ENCODE data around the gene GARNL3. TPM values are rescaled to one million over a fixed set of nuclear protein-coding genes. Genes with fewer than 3 reads are reported as not detected.

GARNL3 gene
- total and polyA plus RNA-seq, 9 donors: 14.2 to 23.0 (median 18.3) TPM

GRCh38 chr9:127382541-127382940 is 118.0 kb downstream of the GARNL3 start:
- Histone ChIP-seq H3K36me3 (ENCODE audit: control insufficient read depth, insufficient read depth, low read length) (no peaks in the 10 kb centered on the region), H3K9me3 (replicated peaks; ENCODE audit: control insufficient read depth, low read depth, low read length) (no peaks in the 10 kb centered on the region), H3K27ac (ENCODE audit: low read length) (no peak overlapping the region), H3K4me3 (ENCODE audit: low read length) (no peak overlapping the region), H3K4me1 (ENCODE audit: control insufficient read depth, insufficient read depth, low read length) (no peaks in the 10 kb centered on the region), H3K27me3 (ENCODE audit: control insufficient read depth, insufficient read depth, low read length) (no peaks in the 10 kb centered on the region)
- WGBS (ENCODE audit: insufficient coverage): 67% methylated on average over 1 of the region's 2 CpGs
- DNase-seq: no peak

- Histone ChIP-seq H3K4me3 (ENCODE audit: low read length) (no peak overlapping the region), H3K9me3 (replicated peaks; ENCODE audit: control insufficient read depth, low read depth, low read length) (no peaks in the 10 kb centered on the region), H3K27ac (ENCODE audit: low read length) (no peak overlapping the region), H3K27me3 (ENCODE audit: control insufficient read depth, insufficient read depth, low read length) (no peaks in the 10 kb centered on the region), H3K4me1 (ENCODE audit: control insufficient read depth, insufficient read depth, low read length) (no peaks in the 10 kb centered on the region), H3K36me3 (ENCODE audit: control insufficient read depth, insufficient read depth, low read length) (no peaks in the 10 kb centered on the region)
- WGBS (ENCODE audit: insufficient coverage): 78% methylated on average over 9 of the region's 11 CpGs
- no peak for DNase-seq
Observed at GRCh38 chr9:127384016-127384730, 119.6 kb downstream of the GARNL3 start.

- no peak for DNase-seq
- Histone ChIP-seq H3K9me3 (replicated peaks; ENCODE audit: control insufficient read depth, low read depth, low read length) (no peaks in the 10 kb centered on the region), H3K4me3 (ENCODE audit: low read length) (no peak overlapping the region), H3K27me3 (ENCODE audit: control insufficient read depth, insufficient read depth, low read length) (no peaks in the 10 kb centered on the region), H3K4me1 (ENCODE audit: control insufficient read depth, insufficient read depth, low read length) (no peaks in the 10 kb centered on the region), H3K27ac (ENCODE audit: low read length) (no peak overlapping the region), H3K36me3 (ENCODE audit: control insufficient read depth, insufficient read depth, low read length) (no peaks in the 10 kb centered on the region)
- WGBS (ENCODE audit: insufficient coverage): 86% methylated on average over 12 of the region's 13 CpGs
Observed at GRCh38 chr9:127384901-127385300, 120.3 kb downstream of the GARNL3 start.

- Histone ChIP-seq H3K9me3 (replicated peaks; ENCODE audit: control insufficient read depth, low read depth, low read length) (no peaks in the 10 kb centered on the region), H3K27me3 (ENCODE audit: control insufficient read depth, insufficient read depth, low read length) (no peaks in the 10 kb centered on the region), H3K27ac (ENCODE audit: low read length) (no peak overlapping the region), H3K36me3 (ENCODE audit: control insufficient read depth, insufficient read depth, low read length) (peaks cover 6% of the 10 kb centered on the region), H3K4me3 (ENCODE audit: low read length) (no peak overlapping the region), H3K4me1 (ENCODE audit: control insufficient read depth, insufficient read depth, low read length) (no peaks in the 10 kb centered on the region)
- 71% methylated on average over 1 of the region's 4 CpGs for WGBS (ENCODE audit: insufficient coverage)
- DNase-seq: no peak
Observed at GRCh38 chr9:127386249-127386648, 121.7 kb downstream of the GARNL3 start.

DNA sequence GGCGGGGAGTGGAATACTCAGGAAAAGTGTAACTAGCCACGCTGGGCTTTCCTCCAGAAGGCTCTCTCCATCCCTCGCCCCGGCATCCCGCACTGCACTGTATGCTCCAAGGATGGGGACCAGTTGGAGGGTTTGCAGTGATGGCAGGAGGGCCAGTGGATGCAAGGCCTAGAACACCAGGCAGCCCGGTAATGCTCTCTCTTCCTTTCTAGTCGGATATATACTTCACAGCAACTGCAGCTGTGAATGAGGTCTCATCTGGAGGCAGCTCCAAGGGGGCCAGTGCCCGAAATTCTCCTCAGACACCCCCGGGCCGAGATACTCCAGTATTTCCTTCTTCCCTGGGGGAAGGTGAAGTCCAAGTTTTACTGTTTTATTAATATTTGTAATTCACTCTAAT is 122.4 kb downstream of the GARNL3 start:
- DNase-seq: no peak
- Histone ChIP-seq H3K4me3 (ENCODE audit: low read length) (no peak overlapping the region), H3K9me3 (replicated peaks; ENCODE audit: control insufficient read depth, low read depth, low read length) (no peaks in the 10 kb centered on the region), H3K27ac (ENCODE audit: low read length) (no peak overlapping the region), H3K27me3 (ENCODE audit: control insufficient read depth, insufficient read depth, low read length) (no peaks in the 10 kb centered on the region), H3K36me3 (ENCODE audit: control insufficient read depth, insufficient read depth, low read length) (peaks cover 11% of the 10 kb centered on the region), H3K4me1 (ENCODE audit: control insufficient read depth, insufficient read depth, low read length) (no peaks in the 10 kb centered on the region)
- WGBS (ENCODE audit: insufficient coverage): 100% methylated on average over 2 of the region's 10 CpGs

GRCh38 chr9:127388037-127388855 is 123.7 kb downstream of the GARNL3 start:
- H3K4me1 ChIP-seq (ENCODE audit: control insufficient read depth, insufficient read depth, low read length): no peaks in the 10 kb centered on the region
- WGBS (ENCODE audit: insufficient coverage): 10% methylated on average over 6 of the region's 10 CpGs
- no peaks in the 10 kb centered on the region for H3K9me3 ChIP-seq (replicated peaks; ENCODE audit: control insufficient read depth, low read depth, low read length)
- H3K27ac ChIP-seq (ENCODE audit: low read length): no peak overlapping the region
- peaks cover 18% of the 10 kb centered on the region for H3K36me3 ChIP-seq (ENCODE audit: control insufficient read depth, insufficient read depth, low read length)
- H3K4me3 ChIP-seq (ENCODE audit: low read length): no peak overlapping the region
- no peaks in the 10 kb centered on the region for H3K27me3 ChIP-seq (ENCODE audit: control insufficient read depth, insufficient read depth, low read length)
- DNase-seq: peak; percentile 57

DNA sequence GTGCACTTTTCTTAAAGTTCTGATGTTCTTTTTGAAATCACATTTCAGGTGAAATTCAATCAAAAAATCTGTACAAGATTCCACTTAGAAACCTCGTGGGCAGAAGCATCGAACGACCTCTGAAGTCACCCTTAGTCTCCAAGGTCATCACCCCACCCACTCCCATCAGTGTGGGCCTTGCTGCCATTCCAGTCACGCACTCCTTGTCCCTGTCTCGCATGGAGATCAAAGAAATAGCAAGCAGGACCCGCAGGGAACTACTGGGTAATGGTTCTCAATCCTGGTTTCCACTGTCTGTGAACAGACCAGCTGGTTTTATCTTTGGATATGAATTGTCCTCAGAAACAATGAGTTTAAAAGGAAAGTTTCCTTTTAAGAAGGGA is 124.3 kb downstream of the GARNL3 start:
- no peak overlapping the region for H3K4me3 ChIP-seq (ENCODE audit: low read length)
- H3K9me3 ChIP-seq (replicated peaks; ENCODE audit: control insufficient read depth, low read depth, low read length): no peaks in the 10 kb centered on the region
- H3K36me3 ChIP-seq (ENCODE audit: control insufficient read depth, insufficient read depth, low read length): peaks cover 18% of the 10 kb centered on the region
- DNase-seq: no peak
- H3K27me3 ChIP-seq (ENCODE audit: control insufficient read depth, insufficient read depth, low read length): no peaks in the 10 kb centered on the region
- 53% methylated on average over 5 of the region's 6 CpGs for WGBS (ENCODE audit: insufficient coverage)
- no peak overlapping the region for H3K27ac ChIP-seq (ENCODE audit: low read length)
- H3K4me1 ChIP-seq (ENCODE audit: control insufficient read depth, insufficient read depth, low read length): no peaks in the 10 kb centered on the region

- no peaks in the 10 kb centered on the region for H3K9me3 ChIP-seq (replicated peaks; ENCODE audit: control insufficient read depth, low read depth, low read length)
- peaks cover 18% of the 10 kb centered on the region for H3K36me3 ChIP-seq (ENCODE audit: control insufficient read depth, insufficient read depth, low read length)
- no peak for DNase-seq
- no peak overlapping the region for H3K27ac ChIP-seq (ENCODE audit: low read length)
- H3K27me3 ChIP-seq (ENCODE audit: control insufficient read depth, insufficient read depth, low read length): no peaks in the 10 kb centered on the region
- WGBS (ENCODE audit: insufficient coverage): 78% methylated on average over 1 of the region's 4 CpGs
- no peaks in the 10 kb centered on the region for H3K4me1 ChIP-seq (ENCODE audit: control insufficient read depth, insufficient read depth, low read length)
- no peak overlapping the region for H3K4me3 ChIP-seq (ENCODE audit: low read length)
Observed at GRCh38 chr9:127389381-127390247, 125.0 kb downstream of the GARNL3 start.

- peaks cover 18% of the 10 kb centered on the region for H3K36me3 ChIP-seq (ENCODE audit: control insufficient read depth, insufficient read depth, low read length)
- WGBS (ENCODE audit: insufficient coverage): no CpG with 5 or more reads among the region's 2 CpGs
Observed at GRCh38 chr9:127390248-127390545, 125.6 kb downstream of the GARNL3 start.

GRCh38 chr9:127390563-127390962 is 126.0 kb downstream of the GARNL3 start:
- Histone ChIP-seq H3K4me1 (ENCODE audit: control insufficient read depth, insufficient read depth, low read length) (no peaks in the 10 kb centered on the region), H3K9me3 (replicated peaks; ENCODE audit: control insufficient read depth, low read depth, low read length) (no peaks in the 10 kb centered on the region), H3K4me3 (ENCODE audit: low read length) (no peak overlapping the region), H3K36me3 (ENCODE audit: control insufficient read depth, insufficient read depth, low read length) (peaks cover 18% of the 10 kb centered on the region), H3K27ac (ENCODE audit: low read length) (no peak overlapping the region), H3K27me3 (ENCODE audit: control insufficient read depth, insufficient read depth, low read length) (no peaks in the 10 kb centered on the region)
- 75% methylated on average over 5 of the region's 5 CpGs for WGBS (ENCODE audit: insufficient coverage)
- no peak for DNase-seq

More at GRCh38 chr9:127390248-127390545, 125.6 kb downstream of the GARNL3 start:
- Histone ChIP-seq H3K9me3 (replicated peaks; ENCODE audit: control insufficient read depth, low read depth, low read length) (no peaks in the 10 kb centered on the region), H3K27me3 (ENCODE audit: control insufficient read depth, insufficient read depth, low read length) (no peaks in the 10 kb centered on the region), H3K4me1 (ENCODE audit: control insufficient read depth, insufficient read depth, low read length) (no peaks in the 10 kb centered on the region), H3K4me3 (ENCODE audit: low read length) (no peak overlapping the region), H3K27ac (ENCODE audit: low read length) (no peak overlapping the region)
- DNase-seq: no peak
